Gastrocnemius medialis (tissue), 4 donors: Measurements from ENCODE around the gene BRINP1. TPM values are rescaled to one million over a fixed set of nuclear protein-coding genes. Genes with fewer than 3 reads are reported as not detected.

Experiments used
- ATAC-seq, 2 donors: fragments of 150-250 bp; one replicate each; pipeline ENCODE4 v1.9.1; 2016
- DNase-seq, 2 donors: peaks; one replicate each; pipeline ENCODE4 v3.0.0-alpha.2; 2019
- H3K27ac ChIP-seq, 4 donors: fragments of 200-600 bp; sonication (generic); 1 replicate in 1 of 4; 2 replicates in 3 of 4; pipeline ENCODE4 v1.5.1; 2016 to 2018; ENCODE audit warnings: mild to moderate bottlenecking in 2 of 4, moderate library complexity in 1 of 4
- H3K27me3 ChIP-seq, 3 donors: fragments of 200-600 bp; sonication (generic) in 2 of 3; 1 replicate in 1 of 3; 2 replicates in 2 of 3; pipeline versions ENCODE4 v1.5.1 to v1.6.0; 2016 to 2019; ENCODE audit warnings: mild to moderate bottlenecking in 1 of 3, moderate library complexity in 1 of 3
- H3K36me3 ChIP-seq, 2 donors: fragments of 200-600 bp; sonication (generic) in 1 of 2; one replicate each; pipeline ENCODE4 v1.5.1; 2017 to 2018
- H3K4me1 ChIP-seq, 2 donors: fragments of 200-600 bp; sonication (generic) in 1 of 2; one replicate each; pipeline ENCODE4 v1.5.1; 2016 to 2017; ENCODE audit warnings: mild to moderate bottlenecking in 2 of 2
- H3K4me3 ChIP-seq, 4 donors: fragments of 200-600 bp; sonication (generic) in 3 of 4; 1 replicate in 1 of 4; 2 replicates in 3 of 4; pipeline ENCODE4 v1.5.1; 2016 to 2019; ENCODE audit warnings: mild to moderate bottlenecking in 2 of 4
- H3K9me3 ChIP-seq, 3 donors: fragments of 200-600 bp; sonication (generic) in 2 of 3; 1 replicate in 1 of 3; 2 replicates in 2 of 3; pipeline ENCODE4 v1.5.1; 2016 to 2019
- POLR2A ChIP-seq, 2 donors: fragments of 450-650 bp; IDR thresholded peaks; one replicate each; pipeline ENCODE4 v1.6.1; 2017; ENCODE audit warnings: antibody characterized with exemption in 2 of 2, mild to moderate bottlenecking in 2 of 2, moderate library complexity in 2 of 2
- in situ Hi-C, 4 donors: fragments of 200-750 bp; cut with MboI; loops; one replicate each; pipeline versions ENCODE4 v1.15.0 to v1.8.0; 2017; ENCODE audit warnings: low sequenced_read_pairs in 4 of 4
- intact Hi-C: fragments of 100-400 bp; cut with DNase I; formaldehyde crosslinking; loops from one replicate; pipeline ENCODE4 v1.15.1; 2023; ENCODE audit warnings: low total_unique reads
- total RNA-seq, 4 donors: library from RNA; depleted of rRNA; stranded (reverse); fragments of >200 nt; gene quantifications; one replicate each; pipeline versions ENCODE4 v1.1.0 to v1.2.3, GENCODE V29; 2016
- TF ChIP-seq, protein P1 (sequence below), 5 experiments: fragments of 450-650 bp in 3 of 5; fragments of 200-600 bp in 2 of 5; sonication (generic) in 2 of 5; IDR thresholded peaks in 4 of 5; conservative IDR thresholded peaks in 1 of 5; 1 replicate in 4 of 5; 2 replicates in 1 of 5; pipeline ENCODE4 v1.5.1; 2016 to 2019; ENCODE audit warnings: antibody characterized with exemption in 5 of 5, mild to moderate bottlenecking in 3 of 5, moderate library complexity in 3 of 5

Gene BRINP1
- total RNA-seq, 4 donors from 2014 or later, result 0.07 TPM; not detected in 3

DNA sequence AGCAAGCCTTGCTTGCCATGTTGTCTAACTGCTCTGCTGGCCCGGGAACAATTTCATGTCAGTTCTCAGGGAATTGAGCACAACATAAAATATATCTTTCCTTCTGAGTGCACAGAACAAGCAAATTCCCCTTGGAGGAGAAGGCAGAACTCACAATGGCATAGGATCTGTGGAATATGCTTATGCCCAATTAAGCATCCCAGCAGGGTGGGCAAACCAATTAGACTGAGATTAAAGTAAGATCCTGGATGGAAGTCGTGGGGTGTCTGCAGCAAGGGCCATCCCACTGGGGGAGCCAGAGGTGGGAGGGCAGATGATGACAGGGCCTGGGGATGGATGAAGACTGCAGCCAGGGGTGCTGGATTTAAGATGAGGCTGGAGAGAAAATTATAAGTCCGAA, 114.1 kb downstream of the BRINP1 start:
- no peak for TF ChIP-seq POLR2A (IDR thresholded peaks at IDR 0.05)
- TF ChIP-seq, protein P1, sequence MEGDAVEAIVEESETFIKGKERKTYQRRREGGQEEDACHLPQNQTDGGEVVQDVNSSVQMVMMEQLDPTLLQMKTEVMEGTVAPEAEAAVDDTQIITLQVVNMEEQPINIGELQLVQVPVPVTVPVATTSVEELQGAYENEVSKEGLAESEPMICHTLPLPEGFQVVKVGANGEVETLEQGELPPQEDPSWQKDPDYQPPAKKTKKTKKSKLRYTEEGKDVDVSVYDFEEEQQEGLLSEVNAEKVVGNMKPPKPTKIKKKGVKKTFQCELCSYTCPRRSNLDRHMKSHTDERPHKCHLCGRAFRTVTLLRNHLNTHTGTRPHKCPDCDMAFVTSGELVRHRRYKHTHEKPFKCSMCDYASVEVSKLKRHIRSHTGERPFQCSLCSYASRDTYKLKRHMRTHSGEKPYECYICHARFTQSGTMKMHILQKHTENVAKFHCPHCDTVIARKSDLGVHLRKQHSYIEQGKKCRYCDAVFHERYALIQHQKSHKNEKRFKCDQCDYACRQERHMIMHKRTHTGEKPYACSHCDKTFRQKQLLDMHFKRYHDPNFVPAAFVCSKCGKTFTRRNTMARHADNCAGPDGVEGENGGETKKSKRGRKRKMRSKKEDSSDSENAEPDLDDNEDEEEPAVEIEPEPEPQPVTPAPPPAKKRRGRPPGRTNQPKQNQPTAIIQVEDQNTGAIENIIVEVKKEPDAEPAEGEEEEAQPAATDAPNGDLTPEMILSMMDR (IDR thresholded peaks at IDR 0.05 in 4 of 5, conservative IDR thresholded peaks at IDR 0.05 in 1 of 5), result no peak
- Histone ChIP-seq H3K36me3 (no peaks in the 10 kb centered on the region), H3K9me3 (no peaks in the 10 kb centered on the region), H3K4me1 (no peaks in the 10 kb centered on the region), H3K27ac (no peak overlapping the region), H3K27me3 (no peaks in the 10 kb centered on the region), H3K4me3 (no peak overlapping the region)
- ATAC-seq (no peak), DNase-seq (no peak)
- in situ Hi-C loops (no loop called here), intact Hi-C loops (no loop called here)

DNA sequence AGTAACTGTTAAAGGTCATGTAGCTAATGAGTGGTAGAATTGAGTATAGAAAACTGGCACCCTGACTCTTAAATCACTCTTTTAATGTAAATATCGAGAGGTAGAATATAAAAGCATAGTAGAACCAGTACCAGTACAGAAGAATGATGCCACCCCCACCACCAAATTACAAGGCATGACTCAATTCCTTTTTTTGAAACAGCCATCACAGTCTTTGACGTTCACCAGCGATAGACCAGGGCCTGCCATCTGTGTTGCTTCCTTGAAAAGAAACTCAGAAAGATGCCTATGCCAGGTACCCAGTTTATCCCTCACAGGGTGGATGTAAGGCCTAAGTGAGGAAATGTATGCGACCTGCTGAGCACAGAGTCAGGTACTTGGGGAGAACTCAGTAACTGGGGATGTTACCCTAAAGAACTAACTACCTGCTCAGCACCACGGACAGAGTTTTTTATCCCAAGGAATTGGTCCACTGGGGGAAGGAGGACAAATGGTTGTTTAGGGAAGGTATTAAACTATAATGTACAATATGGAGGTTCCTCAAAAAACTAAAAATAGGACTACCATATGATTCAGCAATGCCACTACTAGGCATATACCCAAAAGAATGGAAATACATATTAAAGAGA, 116.5 kb downstream of the BRINP1 start:
- intact Hi-C loops, result no loop called here
- in situ Hi-C loops, result no loop called here

DNA sequence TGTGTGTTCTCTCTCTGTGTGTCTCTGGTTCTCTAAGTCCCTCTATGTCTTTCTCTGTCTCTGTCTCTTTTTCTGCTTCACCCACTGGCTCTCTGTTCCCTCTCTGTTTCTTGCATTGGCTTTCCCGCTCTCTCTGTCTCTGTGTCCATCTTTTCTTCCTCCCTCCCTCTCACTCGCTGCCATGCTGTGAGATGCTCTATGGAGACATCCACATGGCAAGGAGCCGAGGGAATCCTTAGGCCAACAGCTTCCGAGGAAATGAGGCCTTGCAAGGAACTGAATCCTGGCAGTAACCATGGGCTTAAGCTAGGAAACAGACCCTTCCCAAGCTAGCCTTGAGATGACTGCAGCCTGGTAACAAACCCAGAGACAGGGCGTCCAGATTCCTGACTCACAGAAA, 117.3 kb downstream of the BRINP1 start:
- no peaks in the 10 kb centered on the region for H3K4me1 ChIP-seq
- TF ChIP-seq, protein P1 (IDR thresholded peaks at IDR 0.05 in 4 of 5, conservative IDR thresholded peaks at IDR 0.05 in 1 of 5), result no peak
- no peak for TF ChIP-seq POLR2A (IDR thresholded peaks at IDR 0.05)
- H3K36me3 ChIP-seq, result no peaks in the 10 kb centered on the region
- no peak for ATAC-seq
- H3K27ac ChIP-seq, result no peak overlapping the region
- no peaks in the 10 kb centered on the region for H3K9me3 ChIP-seq
- in situ Hi-C loops (no loop called here), intact Hi-C loops (no loop called here)
- DNase-seq, result no peak
- H3K27me3 ChIP-seq, result no peaks in the 10 kb centered on the region
- no peak overlapping the region for H3K4me3 ChIP-seq

More for the DNA sequence above, 116.5 kb downstream of the BRINP1 start:
- Histone ChIP-seq H3K4me3 (no peak overlapping the region), H3K27me3 (no peaks in the 10 kb centered on the region), H3K4me1 (no peaks in the 10 kb centered on the region), H3K9me3 (no peaks in the 10 kb centered on the region), H3K36me3 (no peaks in the 10 kb centered on the region), H3K27ac (no peak overlapping the region)
- ATAC-seq (no peak), DNase-seq (no peak)
- no peak for TF ChIP-seq POLR2A (IDR thresholded peaks at IDR 0.05)
- TF ChIP-seq, protein P1 (IDR thresholded peaks at IDR 0.05 in 4 of 5, conservative IDR thresholded peaks at IDR 0.05 in 1 of 5), result no peak

DNA sequence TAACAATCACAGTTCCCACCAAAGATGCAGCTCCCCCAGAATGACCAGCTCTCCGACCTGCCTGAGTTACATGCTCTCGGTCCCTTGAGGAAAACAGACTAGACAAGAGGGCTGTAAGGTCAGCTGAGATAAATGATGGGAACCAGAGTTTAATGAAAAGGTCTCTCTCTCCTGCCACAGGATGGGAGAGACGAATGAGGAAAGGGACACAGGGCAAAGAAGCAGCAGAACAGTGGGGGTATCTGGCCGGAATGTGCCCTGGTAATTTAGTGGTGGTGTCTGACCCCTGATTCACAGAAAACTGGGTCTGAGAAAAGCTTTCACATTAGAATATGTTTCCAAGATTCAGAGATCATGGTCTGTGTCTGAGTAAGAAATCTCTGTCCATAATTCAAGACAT, 118.5 kb downstream of the BRINP1 start:
- intact Hi-C loops (no loop called here), in situ Hi-C loops (no loop called here)
- Histone ChIP-seq H3K4me1 (no peaks in the 10 kb centered on the region), H3K27me3 (no peaks in the 10 kb centered on the region), H3K9me3 (no peaks in the 10 kb centered on the region), H3K27ac (no peak overlapping the region), H3K36me3 (no peaks in the 10 kb centered on the region), H3K4me3 (no peak overlapping the region)
- no peak for TF ChIP-seq POLR2A (IDR thresholded peaks at IDR 0.05)
- TF ChIP-seq, protein P1 (IDR thresholded peaks at IDR 0.05 in 4 of 5, conservative IDR thresholded peaks at IDR 0.05 in 1 of 5), result no peak
- ATAC-seq, result no peak
- DNase-seq, result no peak

DNA sequence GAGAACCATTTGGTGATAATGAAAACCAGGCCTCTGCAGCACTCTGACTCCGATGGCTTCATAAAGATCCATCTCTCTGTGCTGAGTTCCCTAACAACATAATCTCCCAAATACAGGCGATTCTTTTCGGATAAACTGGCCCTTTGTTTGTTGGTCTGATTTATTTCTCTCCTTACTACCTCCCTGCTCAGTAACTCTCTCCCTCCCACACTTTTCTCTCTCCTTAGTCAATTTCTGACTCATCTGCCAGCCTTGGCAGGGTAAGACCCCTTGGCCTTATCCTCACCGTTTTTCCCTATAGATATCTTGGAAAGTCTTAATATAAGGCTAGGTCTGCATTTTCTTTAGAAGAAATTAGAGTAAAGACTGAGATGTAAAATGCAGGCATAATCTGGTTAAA, 128.7 kb downstream of the BRINP1 start:
- DNase-seq, result no peak
- in situ Hi-C loops, result no loop called here

More for the DNA sequence above, 128.7 kb downstream of the BRINP1 start:
- Histone ChIP-seq H3K27ac (no peak overlapping the region), H3K4me1 (no peaks in the 10 kb centered on the region), H3K9me3 (no peaks in the 10 kb centered on the region), H3K27me3 (no peaks in the 10 kb centered on the region), H3K36me3 (no peaks in the 10 kb centered on the region), H3K4me3 (no peak overlapping the region)
- no peak for ATAC-seq
- intact Hi-C loops, result no loop called here
- no peak for TF ChIP-seq POLR2A (IDR thresholded peaks at IDR 0.05)
- TF ChIP-seq, protein P1 (IDR thresholded peaks at IDR 0.05 in 4 of 5, conservative IDR thresholded peaks at IDR 0.05 in 1 of 5), result no peak
